GM12872 (cell line): ENCODE data around the gene TTC34.

Experiments used
- TF ChIP-seq, protein P1 (sequence below): IDR thresholded peaks from 3 replicates; pipeline ENCODE4 v1.5.1; 2011; ENCODE audit warnings: low read depth, mild to moderate bottlenecking, low read length, moderate library complexity; ENCODE audit not compliant: insufficient read depth

TTC34 gene

DNA sequence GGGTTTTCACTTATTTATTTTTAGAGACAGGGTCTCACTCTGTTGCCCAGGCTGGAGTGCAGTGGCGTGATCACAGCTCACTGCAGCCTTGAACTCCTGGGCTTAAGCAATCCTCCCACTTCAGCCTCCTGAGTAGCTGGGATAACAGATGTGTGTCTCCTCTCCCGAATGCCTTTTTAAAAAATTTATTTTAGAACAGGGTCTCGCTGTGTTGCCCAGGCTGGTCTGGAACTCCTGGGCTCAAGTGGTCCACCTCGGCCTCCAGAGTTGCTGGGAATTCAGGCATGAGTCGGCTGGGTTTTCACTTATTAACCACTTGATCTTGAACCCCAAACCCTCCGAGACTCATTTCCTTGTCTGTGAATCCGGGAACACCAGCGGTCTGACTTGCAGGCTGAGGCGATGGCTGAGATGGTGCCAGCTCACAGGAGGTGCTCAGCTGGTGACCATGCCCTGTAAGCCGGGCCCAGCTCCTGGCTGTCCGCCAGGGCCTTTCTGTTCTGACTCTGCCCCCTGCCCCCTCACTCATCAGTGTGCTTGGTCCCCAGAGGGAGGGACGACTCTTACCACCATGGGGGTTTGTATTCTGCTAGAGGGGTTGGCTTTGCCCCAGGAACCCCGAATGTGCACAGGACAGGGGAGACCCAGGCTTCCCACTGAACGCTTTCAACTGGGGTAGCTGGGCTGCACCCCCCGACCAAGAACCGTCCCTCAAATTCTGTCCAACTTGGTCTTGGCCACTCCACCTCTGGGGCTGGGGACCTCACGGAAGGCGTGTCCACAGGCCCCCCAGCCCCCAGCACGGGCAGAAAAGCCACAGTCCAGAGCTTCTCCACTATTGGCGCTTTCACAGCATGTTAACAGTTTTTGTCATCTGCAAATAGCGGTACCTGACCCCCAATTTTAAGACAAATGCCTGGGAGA, 191.2 kb downstream of the TTC34 start:
- TF ChIP-seq, protein P1, sequence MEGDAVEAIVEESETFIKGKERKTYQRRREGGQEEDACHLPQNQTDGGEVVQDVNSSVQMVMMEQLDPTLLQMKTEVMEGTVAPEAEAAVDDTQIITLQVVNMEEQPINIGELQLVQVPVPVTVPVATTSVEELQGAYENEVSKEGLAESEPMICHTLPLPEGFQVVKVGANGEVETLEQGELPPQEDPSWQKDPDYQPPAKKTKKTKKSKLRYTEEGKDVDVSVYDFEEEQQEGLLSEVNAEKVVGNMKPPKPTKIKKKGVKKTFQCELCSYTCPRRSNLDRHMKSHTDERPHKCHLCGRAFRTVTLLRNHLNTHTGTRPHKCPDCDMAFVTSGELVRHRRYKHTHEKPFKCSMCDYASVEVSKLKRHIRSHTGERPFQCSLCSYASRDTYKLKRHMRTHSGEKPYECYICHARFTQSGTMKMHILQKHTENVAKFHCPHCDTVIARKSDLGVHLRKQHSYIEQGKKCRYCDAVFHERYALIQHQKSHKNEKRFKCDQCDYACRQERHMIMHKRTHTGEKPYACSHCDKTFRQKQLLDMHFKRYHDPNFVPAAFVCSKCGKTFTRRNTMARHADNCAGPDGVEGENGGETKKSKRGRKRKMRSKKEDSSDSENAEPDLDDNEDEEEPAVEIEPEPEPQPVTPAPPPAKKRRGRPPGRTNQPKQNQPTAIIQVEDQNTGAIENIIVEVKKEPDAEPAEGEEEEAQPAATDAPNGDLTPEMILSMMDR, result no peak

DNA sequence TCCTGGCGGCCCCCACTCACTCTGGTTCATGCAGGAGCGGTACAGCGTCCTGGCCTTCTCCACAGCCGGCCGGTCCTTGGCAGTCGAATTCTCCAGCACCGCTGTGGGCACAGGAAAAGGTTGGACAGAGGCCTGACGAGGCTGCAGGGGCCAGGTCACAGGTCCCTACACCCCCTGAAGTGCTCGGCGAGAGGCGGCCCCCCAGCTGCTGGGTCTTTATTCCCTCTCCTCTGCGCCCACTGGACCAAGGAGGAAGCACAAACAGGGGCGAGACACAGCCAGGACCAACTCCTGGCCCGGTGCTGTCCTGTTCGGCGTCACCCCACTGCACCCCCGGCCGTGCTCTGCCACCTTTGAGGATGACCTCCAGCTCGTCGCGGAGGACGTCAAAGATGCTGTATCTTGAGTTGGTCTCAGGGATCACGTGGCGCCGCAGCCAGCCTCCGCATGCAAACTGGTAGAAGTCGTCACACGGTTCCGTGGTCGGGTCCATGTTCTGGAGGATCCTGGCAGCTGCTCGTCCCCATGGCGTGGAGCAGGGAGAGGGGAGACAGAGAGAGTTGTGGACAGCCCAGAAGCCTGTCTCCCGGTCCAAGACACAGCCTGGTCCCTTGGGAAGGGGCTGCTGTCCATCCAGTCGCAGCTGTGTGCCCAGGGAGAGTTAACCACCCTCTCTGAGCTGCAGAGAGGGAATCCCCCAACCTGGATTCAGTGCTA, 192.0 kb downstream of the TTC34 start:
- TF ChIP-seq, protein P1, result no peak

DNA sequence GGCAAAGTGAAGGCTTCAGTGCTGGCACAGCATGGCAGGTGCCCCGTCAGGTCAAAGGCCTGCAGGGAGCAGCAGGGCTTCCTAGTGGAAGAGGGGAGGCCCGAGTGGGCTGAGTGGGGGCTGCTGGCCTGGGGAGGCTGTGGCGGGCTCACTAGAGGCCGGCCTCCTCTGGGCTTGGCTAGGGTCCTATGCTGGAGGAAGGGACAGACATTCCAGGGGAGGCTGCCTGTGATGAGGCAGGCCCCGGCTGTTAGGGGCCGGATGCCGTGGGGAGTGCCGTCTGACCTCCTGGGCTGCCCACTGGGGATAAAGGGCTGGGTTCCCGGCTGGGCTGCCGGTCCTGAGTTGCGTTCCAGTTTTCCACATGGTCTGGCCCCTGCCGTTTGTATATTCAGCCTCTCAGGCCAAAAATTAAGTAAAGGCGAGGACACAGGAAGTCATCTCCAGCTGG, 193.8 kb downstream of the TTC34 start:
- TF ChIP-seq, protein P1, result no peak

DNA sequence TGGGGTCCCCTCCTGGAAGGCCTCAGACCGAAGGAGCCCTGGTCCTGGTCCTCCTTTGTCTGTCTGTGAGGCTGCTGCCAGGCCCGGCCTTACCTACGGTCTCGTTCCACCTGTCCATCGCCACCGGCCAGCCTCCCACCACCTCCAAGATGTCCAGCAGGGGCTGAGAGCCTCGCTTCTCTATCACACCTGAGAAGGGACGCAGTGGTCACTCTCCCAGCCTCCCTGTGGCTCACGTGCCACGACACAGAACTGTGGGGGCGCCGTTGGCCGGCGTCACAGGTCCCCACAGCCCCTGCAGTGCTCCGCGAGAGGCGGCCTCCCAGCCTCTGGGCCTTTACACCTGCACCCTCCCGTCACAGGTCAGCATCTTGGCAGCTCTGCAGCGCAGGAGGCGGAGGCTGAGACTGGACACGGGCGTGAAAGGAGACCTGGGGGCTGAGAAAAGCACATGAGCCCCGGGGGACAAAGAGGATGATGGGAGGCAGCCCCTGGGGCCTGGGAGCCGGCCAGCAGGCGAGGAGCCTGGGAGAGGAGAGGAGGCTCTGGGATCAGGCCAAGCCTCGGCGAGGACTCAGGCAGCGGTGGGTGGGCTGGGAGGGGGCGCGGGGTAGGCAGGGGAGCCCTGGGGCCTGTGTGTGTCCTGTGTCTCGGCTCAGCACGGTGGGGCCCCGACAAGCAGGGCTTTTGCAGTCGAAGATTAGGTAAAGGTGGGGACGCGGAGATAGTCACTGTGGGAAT, 194.4 kb downstream of the TTC34 start:
- TF ChIP-seq, protein P1, result no peak

DNA sequence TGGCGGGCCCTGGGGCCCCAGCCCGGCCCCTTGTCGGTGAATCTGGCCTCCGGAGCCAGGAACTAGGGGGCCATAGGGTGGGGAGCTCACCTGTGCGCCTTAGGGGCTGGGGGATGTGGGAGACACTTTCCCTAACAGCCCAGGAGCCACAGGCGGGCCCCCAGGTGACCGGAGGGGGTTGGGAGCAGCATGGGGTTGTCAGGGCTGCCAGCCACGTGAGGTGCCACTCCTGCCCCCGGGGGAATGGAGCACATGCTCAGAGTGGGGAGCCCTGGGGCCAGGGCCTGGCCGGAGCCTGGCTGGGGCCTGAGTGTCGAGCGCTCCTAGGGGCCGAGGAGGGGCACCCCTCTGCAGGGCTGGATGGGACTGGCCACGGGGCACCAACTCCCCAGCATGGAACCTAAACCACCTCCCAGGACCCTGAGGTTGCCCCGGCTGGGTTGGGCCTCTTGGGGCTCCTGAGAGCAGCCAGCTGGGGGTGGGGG, 195.1 kb downstream of the TTC34 start:
- TF ChIP-seq, protein P1, result no peak

DNA sequence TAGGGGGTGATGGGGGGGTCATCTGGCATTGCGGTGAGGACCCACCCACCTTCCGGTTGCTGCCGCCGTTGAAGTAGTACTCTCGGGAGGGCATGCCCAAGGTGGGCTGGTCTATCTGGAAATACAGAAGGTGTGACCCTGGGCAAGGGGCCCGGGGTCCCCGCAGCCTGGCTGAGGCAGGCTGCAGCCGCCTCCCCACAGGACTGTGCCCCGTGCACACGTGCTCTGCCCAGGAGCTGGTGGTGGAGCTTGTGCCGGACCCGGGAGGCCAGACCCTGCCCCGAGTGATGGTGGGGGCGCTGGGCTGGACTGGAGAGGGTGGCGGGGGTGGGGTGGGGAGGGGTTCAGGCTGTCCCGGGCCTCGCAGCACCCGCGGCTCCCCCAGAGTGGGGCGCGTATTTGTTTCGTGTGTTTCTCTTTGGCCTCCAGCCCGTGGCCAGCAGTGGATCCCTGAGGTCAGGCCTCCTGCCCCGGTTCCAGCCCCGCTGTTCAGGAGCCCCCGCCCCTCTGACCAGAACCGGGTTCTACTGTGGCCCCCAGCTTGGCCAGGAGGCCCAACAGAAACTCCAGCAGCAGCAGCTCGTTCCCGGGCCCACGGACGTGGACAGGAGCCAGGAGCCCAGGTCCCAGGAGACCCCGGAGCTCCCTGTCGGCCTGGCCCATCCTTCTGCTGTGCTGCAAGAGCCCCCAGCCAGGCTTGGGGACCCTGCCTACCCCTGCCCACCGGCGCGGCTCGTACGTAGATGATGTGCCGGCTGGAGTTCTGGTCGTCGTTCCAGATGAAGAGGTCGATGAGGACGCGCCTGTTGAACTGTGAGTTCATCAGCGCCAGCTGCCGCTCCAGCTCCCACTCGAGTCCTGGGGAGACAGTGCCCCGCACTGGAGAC, 195.7 kb downstream of the TTC34 start:
- TF ChIP-seq, protein P1, result no peak
